ENCODE results near the gene CHAMP1. TPM values are rescaled to one million over a fixed set of nuclear protein-coding genes. Genes with fewer than 3 reads are reported as not detected.

The CHAMP1 gene
- polyA plus RNA-seq, 1 of the 3 experiments (the other 2 are of a cell fraction) = 28.6 TPM

GRCh38 chr13:114296902-114297301, 17.4 kb upstream of the CHAMP1 start:
- peaks cover 19% of the 10 kb centered on the region for H3K79me2 ChIP-seq (ENCODE audit: insufficient read depth)
- H3F3A ChIP-seq (replicated peaks; ENCODE audit: insufficient read depth) = no peaks in the 10 kb centered on the region

GRCh38 chr13:114298866-114299265, 15.4 kb upstream of the CHAMP1 start:
- H3K79me2 ChIP-seq (ENCODE audit: insufficient read depth) = peaks cover 11% of the 10 kb centered on the region; the same call in 1 of the 2 replicates
- POLR2A ChIA-PET = interaction anchor here (0.9 kb wide), 1 partner anchor 17 kb away, joined by 3 read pairs; the partner anchor contains the start of gene UPF3A
- no peak overlapping the region for H3K27ac ChIP-seq (ENCODE audit: low read depth in 2 of 2, low read length in 1 of 2)

More at GRCh38 chr13:114296902-114297301, 17.4 kb upstream of the CHAMP1 start:
- 95% methylated on average over 5 of the region's 5 CpGs for WGBS (ENCODE audit: low lambda C conversion rate)
- POLR2A ChIA-PET = no interaction called here
- no peak overlapping the region for H3K4me2 ChIP-seq
- TF ChIP-seq RCOR1 (IDR thresholded peaks at IDR 0.05; ENCODE audit: low read length) (no peak), TCF12 (IDR thresholded peaks at IDR 0.05) (no peak), MEF2A (IDR thresholded peaks at IDR 0.05; ENCODE audit: borderline replicate concordance, low read depth) (no peak), TEAD4 (IDR thresholded peaks at IDR 0.05; ENCODE audit: borderline replicate concordance, insufficient read depth) (no peak), CHD2 (IDR thresholded peaks at IDR 0.05; ENCODE audit: low read length, partially characterized antibody) (no peak), USF2 (IDR thresholded peaks at IDR 0.05; ENCODE audit: borderline replicate concordance, low read depth, low read length) (no peak), FOXJ3 (CRISPR knock-in tag; IDR thresholded peaks at IDR 0.05) (no peak), PBX3 (IDR thresholded peaks at IDR 0.05) (no peak), ELF1 (IDR thresholded peaks at IDR 0.05) (no peak), EP300 (IDR thresholded peaks at IDR 0.05; ENCODE audit: borderline replicate concordance in 1 of 2, low read depth in 1 of 2, low read length in 1 of 2) (no peak), POLR2AphosphoS5 (IDR thresholded peaks at IDR 0.05; ENCODE audit: low read depth, low read length) (no peak), NRF1 (IDR thresholded peaks at IDR 0.05; ENCODE audit: low read depth, low read length) (no peak), USF1 (IDR thresholded peaks at IDR 0.05; ENCODE audit: borderline replicate concordance, low read depth) (no peak), TAF1 (IDR thresholded peaks at IDR 0.05; ENCODE audit: borderline replicate concordance, low read depth, low read length) (no peak)
- H3K4me3 ChIP-seq (ENCODE audit: low read depth in 2 of 2, low read length in 1 of 2) = no peak overlapping the region
- no peak overlapping the region for H3K27ac ChIP-seq (ENCODE audit: low read depth in 2 of 2, low read length in 1 of 2)
- no peaks in the 10 kb centered on the region for H4K20me1 ChIP-seq (ENCODE audit: insufficient read depth)
- no peak overlapping the region for H3K9ac ChIP-seq
- no peak for DNase-seq
- no peaks in the 10 kb centered on the region for H3K9me2 ChIP-seq
- no peaks in the 10 kb centered on the region for H3K4me1 ChIP-seq (ENCODE audit: control insufficient read depth in 1 of 2, insufficient read depth in 2 of 2, low read depth in 1 of 2, low read length in 1 of 2)
- H3K36me3 ChIP-seq (replicated peaks in 1 of 2; ENCODE audit: control insufficient read depth in 1 of 2, insufficient read depth in 2 of 2, low read length in 1 of 2) = peaks cover 38 to 50% of the 10 kb centered on the region in 2 experiments
- CTCF ChIA-PET = no interaction called here
- no peaks in the 10 kb centered on the region for H3K27me3 ChIP-seq (ENCODE audit: insufficient read depth)
- no peaks in the 10 kb centered on the region for H3K9me3 ChIP-seq
- no peak overlapping the region for H2AFZ ChIP-seq (ENCODE audit: low read depth)

More at GRCh38 chr13:114298866-114299265, 15.4 kb upstream of the CHAMP1 start:
- no peaks in the 10 kb centered on the region for H3K4me1 ChIP-seq (ENCODE audit: control insufficient read depth in 1 of 2, insufficient read depth in 2 of 2, low read depth in 1 of 2, low read length in 1 of 2)
- no peak overlapping the region for H3K9ac ChIP-seq
- no peaks in the 10 kb centered on the region for H3F3A ChIP-seq (replicated peaks; ENCODE audit: insufficient read depth)
- no peak overlapping the region for H3K4me3 ChIP-seq (ENCODE audit: low read depth in 2 of 2, low read length in 1 of 2)
- no peaks in the 10 kb centered on the region for H3K9me2 ChIP-seq
- H3K9me3 ChIP-seq = no peaks in the 10 kb centered on the region
- WGBS (ENCODE audit: low lambda C conversion rate) = 94% methylated on average over 12 of the region's 12 CpGs
- H3K4me2 ChIP-seq = no peak overlapping the region
- H2AFZ ChIP-seq (ENCODE audit: low read depth) = no peak overlapping the region
- no peaks in the 10 kb centered on the region for H4K20me1 ChIP-seq (ENCODE audit: insufficient read depth)
- CTCF ChIA-PET = interaction anchor here (0.6 to 1.4 kb wide), 2 partner anchors 12 to 54 kb away, joined by 3 read pairs; no protein-coding TSS in a partner anchor
- H3K27me3 ChIP-seq (ENCODE audit: insufficient read depth) = no peaks in the 10 kb centered on the region
- DNase-seq = no peak
- TF ChIP-seq FOXJ3 (CRISPR knock-in tag; IDR thresholded peaks at IDR 0.05) (no peak), CTCF (IDR thresholded peaks at IDR 0.05) (no peak), POLR2AphosphoS5 (IDR thresholded peaks at IDR 0.05; ENCODE audit: low read depth, low read length) (no peak), CHD2 (IDR thresholded peaks at IDR 0.05; ENCODE audit: low read length, partially characterized antibody) (no peak), FOSL2 (IDR thresholded peaks at IDR 0.05; ENCODE audit: borderline replicate concordance, low read depth) (no peak), IRF3 (IDR thresholded peaks at IDR 0.05; ENCODE audit: low read depth, low read length) (no peak), RXRA (IDR thresholded peaks at IDR 0.05; ENCODE audit: borderline replicate concordance, low read depth) (no peak), YY1 (IDR thresholded peaks at IDR 0.05; ENCODE audit: low read depth) (no peak), GABPA (IDR thresholded peaks at IDR 0.05; ENCODE audit: low read depth) (no peak)
- peaks cover 35 to 44% of the 10 kb centered on the region in 2 experiments for H3K36me3 ChIP-seq (replicated peaks in 1 of 2; ENCODE audit: control insufficient read depth in 1 of 2, insufficient read depth in 2 of 2, low read length in 1 of 2)
